ENCODE data around the gene MFSD11. TPM values are rescaled to one million over a fixed set of nuclear protein-coding genes. Genes with fewer than 3 reads are reported as not detected.

The MFSD11 gene
- 26.0 and 30.0 TPM in 2 replicates for polyA plus RNA-seq (2011; rRNA removed)
- polyA plus RNA-seq (2012; cell fraction: cytosol; rRNA removed): 11.3 and 13.8 TPM in 2 replicates
- 22.0 and 27.9 TPM in 2 replicates for polyA plus RNA-seq (2012; cell fraction: nucleus; rRNA removed)
- polyA plus RNA-seq (2017; fragmentation: RNase III; extraction: RNeasy Plus Mini Kit Qiagen cat#74134 plus additional on column Dnase treatment): 17.4 to 18.2 TPM (median 17.5 TPM) in 3 replicates
- 19.6 and 24.8 TPM in 2 replicates for polyA minus RNA-seq (2011; rRNA and poly(A)+ RNA removed)

- TF ChIP-seq CHD2 (IDR thresholded peaks at IDR 0.05; ENCODE audit: low read length, partially characterized antibody) (peak; percentile 19), PHF8 (IDR thresholded peaks at IDR 0.05; ENCODE audit: borderline replicate concordance, low read depth) (peak; percentile 32; the same call in 1 of the 2 replicates), REST (IDR thresholded peaks at IDR 0.05) (no peak), MAX (IDR thresholded peaks at IDR 0.05) (peak; percentile 45; the same call in 1 of the 2 replicates), RARB (CRISPR knock-in tag; IDR thresholded peaks at IDR 0.05) (no peak), FOSL2 (IDR thresholded peaks at IDR 0.05) (0 out of 2 replicates have a peak, but pooled peaks have one; percentile 23), FOSL2 (CRISPR knock-in tag; IDR thresholded peaks at IDR 0.05) (peak; percentile 97), GATA3 (IDR thresholded peaks at IDR 0.05; ENCODE audit: borderline replicate concordance) (peak; percentile 33; the same call in 1 of the 2 replicates), TFCP2L1 (CRISPR knock-in tag; IDR thresholded peaks at IDR 0.05) (no peak), POLR2A (IDR thresholded peaks at IDR 0.05; ENCODE audit: low read length) (peak; percentile 49), E2F6 (IDR thresholded peaks at IDR 0.05; ENCODE audit: borderline replicate concordance, low read depth) (peak; percentile 7; the same call in 1 of the 2 replicates), FOXS1 (CRISPR knock-in tag; IDR thresholded peaks at IDR 0.05) (no peak), MYC (IDR thresholded peaks at IDR 0.05; ENCODE audit: borderline replicate concordance, low read length) (peak; percentile 52; the same call in 1 of the 2 replicates), BHLHE40 (IDR thresholded peaks at IDR 0.05; ENCODE audit: low read depth, low read length) (peak; percentile 46; the same call in 1 of the 2 replicates), HOXB5 (CRISPR knock-in tag; IDR thresholded peaks at IDR 0.05) (no peak), USF2 (IDR thresholded peaks at IDR 0.05) (peak; percentile 88), CEBPB (IDR thresholded peaks at IDR 0.05) (no peak), PBX3 (IDR thresholded peaks at IDR 0.05) (peak; percentile 45; the same call in 1 of the 2 replicates)
- ATAC-seq (peak; percentile 78 to 86), FAIRE-seq (no peak), DNase-seq (ENCODE audit: low read depth in 1 of 2, low spot score in 1 of 2) (peak; percentile 93 to 98)
- H3K4me2 ChIP-seq: peak within 1 kb of the TSS; percentile 90
- ChIA-PET CTCF (interaction anchor here (0.7 to 2.8 kb wide), 6 partner anchors 11 to 349 kb away, joined by 3 to 9 read pairs (median 5); partner anchors contain the start of gene METTL23), POLR2A (interaction anchor here (0.5 to 1.3 kb wide), 8 partner anchors 8 to 318 kb away, joined by 3 to 8 read pairs (median 4); partner anchors contain the start of genes JMJD6 and METTL23)
- H3K9me3 ChIP-seq: no peaks in the 10 kb centered on the region
- H3K4me1 ChIP-seq: peaks cover 31% of the 10 kb centered on the region
- peak within 1 kb of the TSS; percentile 97 to 98 for H3K27ac ChIP-seq
- WGBS (ENCODE audit: missing lambda C conversion rate): 1% methylated on average over 44 of the region's 57 CpGs
- H3K4me3 ChIP-seq: peak within 1 kb of the TSS; percentile 95
These were observed at the start of gene MFSD11 for GRCh38 chr17:76737676-76738467. TSS of gene MFSD11 (plus strand) at chr17:76738119. CDS start at chr17:76738353, 234 bp downstream.
